CD4-positive, alpha-beta T cell treated with Interleukin-15 for 4 hours (primary cell): Measurements from ENCODE around the gene TGM1.
A peak's percentile ranks its signal among the peaks of the same experiment; 100 is the strongest.

Source experiments
- DNase-seq: peaks from one replicate; pipeline ENCODE4 v3.0.0-alpha.2; 2020; ENCODE audit warnings: low spot score

The TGM1 gene

GRCh38 chr14:24262821-24263733, at the start of gene TGM1:
Gene TGM1, minus strand, starts transcription at chr14:24263177. Its CDS starts 825 bp downstream, at chr14:24262352.
- DNase-seq = no peak

- DNase-seq = no peak
Observed at GRCh38 chr14:24311837-24312615, 49.0 kb upstream of the TGM1 start.

GRCh38 chr14:24310646-24311604, 47.9 kb upstream of the TGM1 start, which contains the start of gene LTB4R:
Gene LTB4R, plus strand, starts transcription at chr14:24311502. Its CDS starts 4,150 bp downstream, at chr14:24315652.
- DNase-seq = peak; percentile 71

GRCh38 chr14:24310265-24310645, 47.3 kb upstream of the TGM1 start:
- DNase-seq = no peak

GRCh38 chr14:24309538-24310264, 46.7 kb upstream of the TGM1 start, which contains the start of gene LTB4R2:
Gene LTB4R2, plus strand, starts transcription at chr14:24310140. Its CDS starts 525 bp downstream, at chr14:24310665.
- DNase-seq = no peak

GRCh38 chr14:24308342-24309124, 45.6 kb upstream of the TGM1 start:
- DNase-seq = no peak

- DNase-seq = peak; percentile 72
Observed at GRCh38 chr14:24307575-24308341, 44.8 kb upstream of the TGM1 start, which contains the start of gene CIDEB. Gene CIDEB, minus strand, starts transcription at chr14:24307977. Its CDS starts 119 bp downstream, at chr14:24307858.

- no peak for DNase-seq
Observed at GRCh38 chr14:24307156-24307574, 44.2 kb upstream of the TGM1 start.

- DNase-seq = no peak
Observed at GRCh38 chr14:24304019-24304387, 41.0 kb upstream of the TGM1 start.

- no peak for DNase-seq
Observed at GRCh38 chr14:24300326-24300980, 37.5 kb upstream of the TGM1 start.

GRCh38 chr14:24299255-24300191, 36.5 kb upstream of the TGM1 start, which contains the start of the genes DHRS1 and NOP9:
Gene DHRS1, minus strand, starts transcription at chr14:24299780. Its CDS starts 674 bp downstream, at chr14:24299106.
Gene NOP9, plus strand, starts transcription at chr14:24299850. Its CDS starts 105 bp downstream, at chr14:24299955.
- peak; percentile 89 for DNase-seq

GRCh38 chr14:24298892-24299254, 35.9 kb upstream of the TGM1 start:
- DNase-seq = no peak

- DNase-seq = no peak
Observed at GRCh38 chr14:24297190-24297964, 34.4 kb upstream of the TGM1 start.

- DNase-seq = peak; percentile 83
Observed at GRCh38 chr14:24296341-24297157, 33.6 kb upstream of the TGM1 start.

GRCh38 chr14:24293525-24293924, 30.5 kb upstream of the TGM1 start:
- DNase-seq = no peak
